ENCODE measurements around the gene MTHFD1L. TPM values are rescaled to one million over a fixed set of nuclear protein-coding genes. Genes with fewer than 3 reads are reported as not detected.
"Not testable (repeated sequence)": the region's sequence is repeated elsewhere in the genome, so short reads cannot be mapped to it uniquely, and the experiment has no call there.

Gene MTHFD1L
- total and polyA plus RNA-seq, 2 of the 4 experiments (the other 2 are of a cell fraction), result 43.5 to 53.2 TPM

DNA sequence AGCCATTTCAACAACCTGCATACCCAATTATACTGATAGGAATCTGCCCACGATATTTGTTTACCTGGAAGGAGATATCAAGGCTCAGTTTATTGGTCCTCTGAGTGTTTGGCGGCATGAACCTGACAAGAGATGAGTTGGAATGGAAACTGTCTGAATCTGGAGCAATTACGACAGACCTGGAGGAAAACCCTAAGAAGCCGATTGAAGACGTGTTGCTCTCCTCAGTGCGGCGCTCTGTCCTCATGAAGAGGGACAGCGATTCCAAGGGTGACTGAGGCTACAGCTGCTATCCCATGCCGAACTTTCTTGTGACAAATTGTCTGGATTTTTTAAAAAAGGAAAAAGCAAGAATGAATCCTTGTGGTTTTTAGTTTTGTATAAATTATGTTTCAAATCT, 37.4 kb upstream of the MTHFD1L start:
- CTCF ChIA-PET; ATAC-seq (ENCODE audit: low read depth); H2AFZ ChIP-seq (replicated peaks; ENCODE audit: low read length, poor library complexity); H2AK5ac ChIP-seq (ENCODE audit: low read depth, low read length); DNase-seq; H3K23ac ChIP-seq (ENCODE audit: low read depth, low read length); intact Hi-C loops (cut with micrococcal nuclease); H3K9ac ChIP-seq (ENCODE audit: low read depth, low read length); H2BK120ac ChIP-seq (ENCODE audit: low read depth, low read length); H3K9me3 ChIP-seq (ENCODE audit: control insufficient read depth, insufficient read depth, low read length); H2BK5ac ChIP-seq (ENCODE audit: low read depth, low read length, poor library complexity, severe bottlenecking); H3K27me3 ChIP-seq (ENCODE audit: control insufficient read depth, insufficient read depth, low read length); H3K4me3 ChIP-seq (ENCODE audit: insufficient read depth, low read depth, low read length); H4K91ac ChIP-seq (ENCODE audit: insufficient read depth, low read depth, low read length); H3K56ac ChIP-seq (ENCODE audit: extremely low read depth, insufficient read depth, low read length); H3K18ac ChIP-seq (ENCODE audit: low read depth, low read length); H2AK9ac ChIP-seq (replicated peaks; ENCODE audit: low read depth, low read length, poor library complexity); H3K4ac ChIP-seq (ENCODE audit: low read depth, low read length); H3K4me2 ChIP-seq (ENCODE audit: low read depth, low read length); H4K8ac ChIP-seq (ENCODE audit: low read depth in 2 of 2, low read length in 2 of 2); dilution Hi-C loops (cut with HindIII; ENCODE audit: low sequenced_read_pairs, unreplicated experiment); H3K79me1 ChIP-seq (ENCODE audit: low read depth in 1 of 2, low read length in 2 of 2); H2BK15ac ChIP-seq (ENCODE audit: low read depth, low read length); H4K20me1 ChIP-seq (ENCODE audit: insufficient read depth, low read length); H3K27ac ChIP-seq (ENCODE audit: insufficient read depth, low read length); H3K36me3 ChIP-seq (ENCODE audit: control insufficient read depth, insufficient read depth, low read length); POLR2A ChIA-PET (ENCODE audit: unreplicated experiment); H2BK20ac ChIP-seq (ENCODE audit: low read depth, low read length); H3K14ac ChIP-seq (replicated peaks; ENCODE audit: low read depth, low read length); BruUV-seq (replicated peaks); H3K9me1 ChIP-seq (ENCODE audit: insufficient read depth, low read length); H4K5ac ChIP-seq (ENCODE audit: low read depth, low read length); H3K4me1 ChIP-seq (ENCODE audit: control insufficient read depth, insufficient read depth, low read length): not testable (repeated sequence)
- WGBS, 2 experiments (ENCODE audit: extremely low coverage in 2 of 2, insufficient read length in 1 of 2), result 80% methylated on average over 1 of the region's 9 CpGs; no CpG with 5 or more reads in 1 of the 2 experiments
- in situ Hi-C loops (cut with MboI; ENCODE audit: low sequenced_read_pairs), result loop anchor here (10.0 kb wide), 1 partner anchor 497 kb away; no protein-coding TSS in a partner anchor
